ENCODE measurements around the gene CD160.

Gene CD160

DNA sequence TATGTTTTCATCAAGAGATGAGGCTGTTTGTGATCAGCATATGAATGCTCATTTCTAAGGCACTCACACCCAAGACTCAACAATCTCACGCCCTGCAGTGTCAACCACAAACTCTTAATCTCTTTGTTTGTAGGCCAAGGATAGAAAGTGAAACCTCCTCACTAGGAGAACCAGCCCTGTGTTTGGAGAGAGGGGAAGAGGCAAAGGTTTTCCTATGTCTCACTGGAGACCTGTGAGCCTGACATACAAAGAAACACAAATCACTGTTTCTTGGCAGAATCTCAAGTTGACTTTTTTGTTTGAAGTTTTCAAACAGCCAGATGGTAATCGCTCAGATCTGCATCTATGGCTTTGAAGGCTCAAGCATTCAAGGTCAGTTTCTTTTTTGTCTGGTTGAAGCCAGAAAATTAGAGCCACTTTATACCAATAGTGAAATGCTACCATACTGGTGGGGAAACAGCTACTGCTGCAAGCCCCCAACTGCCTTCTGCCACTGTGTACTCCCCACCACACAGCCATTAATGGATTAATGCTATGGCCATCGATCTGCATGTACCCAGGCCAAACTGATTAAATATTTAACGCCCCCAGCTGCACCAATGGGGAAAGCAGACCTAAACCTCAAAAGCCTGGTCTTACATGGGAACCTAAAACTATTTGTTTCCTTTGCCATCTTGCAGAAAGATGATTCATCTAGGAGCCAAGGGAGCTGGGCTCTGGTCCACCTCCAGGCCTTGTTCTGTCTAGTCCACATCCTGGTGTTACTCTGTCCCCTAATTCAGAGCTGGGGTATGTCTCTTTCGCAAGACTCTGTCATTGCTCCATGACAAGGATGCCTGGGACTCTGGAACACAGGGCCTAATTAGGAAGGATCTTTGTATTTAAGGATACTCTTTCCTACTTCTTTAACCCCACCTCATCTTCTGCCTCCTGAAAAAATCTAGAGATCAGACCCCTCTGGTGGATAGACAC, 28.4 kb upstream of the CD160 start:
- H3K4me3 ChIP-seq (ENCODE audit: low read depth, low read length), result no peak overlapping the region
- TF ChIP-seq, protein P1, sequence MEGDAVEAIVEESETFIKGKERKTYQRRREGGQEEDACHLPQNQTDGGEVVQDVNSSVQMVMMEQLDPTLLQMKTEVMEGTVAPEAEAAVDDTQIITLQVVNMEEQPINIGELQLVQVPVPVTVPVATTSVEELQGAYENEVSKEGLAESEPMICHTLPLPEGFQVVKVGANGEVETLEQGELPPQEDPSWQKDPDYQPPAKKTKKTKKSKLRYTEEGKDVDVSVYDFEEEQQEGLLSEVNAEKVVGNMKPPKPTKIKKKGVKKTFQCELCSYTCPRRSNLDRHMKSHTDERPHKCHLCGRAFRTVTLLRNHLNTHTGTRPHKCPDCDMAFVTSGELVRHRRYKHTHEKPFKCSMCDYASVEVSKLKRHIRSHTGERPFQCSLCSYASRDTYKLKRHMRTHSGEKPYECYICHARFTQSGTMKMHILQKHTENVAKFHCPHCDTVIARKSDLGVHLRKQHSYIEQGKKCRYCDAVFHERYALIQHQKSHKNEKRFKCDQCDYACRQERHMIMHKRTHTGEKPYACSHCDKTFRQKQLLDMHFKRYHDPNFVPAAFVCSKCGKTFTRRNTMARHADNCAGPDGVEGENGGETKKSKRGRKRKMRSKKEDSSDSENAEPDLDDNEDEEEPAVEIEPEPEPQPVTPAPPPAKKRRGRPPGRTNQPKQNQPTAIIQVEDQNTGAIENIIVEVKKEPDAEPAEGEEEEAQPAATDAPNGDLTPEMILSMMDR (IDR thresholded peaks at IDR 0.05; ENCODE audit: borderline replicate concordance, insufficient read depth, low read depth, low read length), result no peak

DNA sequence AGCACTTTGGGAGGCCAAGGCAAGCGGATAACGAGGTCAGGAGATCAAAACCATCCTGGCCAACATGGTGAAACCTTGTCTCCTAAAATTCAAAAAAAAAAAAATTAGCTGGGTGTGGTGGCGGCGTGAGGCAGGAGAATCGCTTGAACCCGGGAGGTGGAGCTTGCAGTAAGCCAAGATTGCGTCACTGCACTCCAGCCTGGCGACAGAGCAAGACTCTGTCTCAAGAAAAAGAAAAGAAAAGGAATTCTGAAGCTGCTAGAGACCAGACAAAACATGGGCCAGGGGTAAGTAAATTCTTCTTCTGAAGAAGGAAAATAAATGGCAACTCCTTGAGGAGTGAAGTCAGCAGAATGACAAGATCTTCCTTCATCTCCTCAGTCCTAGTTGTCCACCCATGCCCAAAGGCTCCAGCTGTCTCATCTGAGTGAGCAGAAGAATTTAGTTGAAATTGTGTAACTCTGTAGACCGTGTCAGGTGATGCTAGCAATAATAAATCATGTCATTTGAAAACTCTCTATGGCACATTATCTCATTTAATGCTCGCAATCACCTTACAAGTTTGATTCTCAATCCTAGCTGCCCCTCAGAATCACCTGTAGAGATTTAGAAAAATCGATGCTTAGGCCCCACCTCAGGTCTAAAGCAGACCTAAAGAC, 26.4 kb upstream of the CD160 start:
- no peak overlapping the region for H3K4me3 ChIP-seq (ENCODE audit: low read depth, low read length)

GRCh38 chr1:145695821-145696629, 23.3 kb upstream of the CD160 start:
- H3K4me3 ChIP-seq (ENCODE audit: low read depth, low read length), result no peak overlapping the region
- TF ChIP-seq, protein P1 (IDR thresholded peaks at IDR 0.05; ENCODE audit: borderline replicate concordance, insufficient read depth, low read depth, low read length), result no peak

More for the DNA sequence above, 26.4 kb upstream of the CD160 start:
- TF ChIP-seq, protein P1 (IDR thresholded peaks at IDR 0.05; ENCODE audit: borderline replicate concordance, insufficient read depth, low read depth, low read length), result no peak

GRCh38 chr1:145696630-145696960, 22.7 kb upstream of the CD160 start:
- TF ChIP-seq, protein P1 (IDR thresholded peaks at IDR 0.05; ENCODE audit: borderline replicate concordance, insufficient read depth, low read depth, low read length), result no peak
- H3K4me3 ChIP-seq (ENCODE audit: low read depth, low read length), result no peak overlapping the region

DNA sequence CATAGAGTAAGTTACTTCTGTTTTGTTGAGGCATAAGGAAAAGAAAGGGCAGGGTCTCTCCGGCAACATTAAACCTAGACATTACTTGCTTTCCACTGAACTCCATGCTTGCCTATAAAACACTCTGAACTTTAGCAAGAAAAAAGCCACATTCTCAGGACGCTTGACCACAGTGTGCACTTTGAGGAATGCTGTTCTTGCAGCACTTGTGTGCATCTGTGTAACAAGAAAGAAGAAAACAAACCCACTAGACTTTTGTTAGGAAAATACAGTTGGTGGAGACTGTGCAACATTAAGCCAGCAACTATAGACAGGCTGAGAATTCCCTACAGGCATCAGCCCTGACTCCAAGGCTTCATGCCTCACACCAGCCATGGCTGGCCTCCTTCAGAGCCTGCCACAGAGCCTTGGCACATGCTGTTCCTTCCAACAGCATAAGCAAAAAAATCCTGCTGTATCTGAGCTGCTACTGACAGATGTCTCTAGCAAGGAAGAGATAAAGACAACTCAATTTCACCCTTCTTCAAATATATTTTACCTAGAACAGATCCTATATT, 17.9 kb upstream of the CD160 start:
- H3K4me3 ChIP-seq (ENCODE audit: low read depth, low read length), result no peak overlapping the region
- TF ChIP-seq, protein P1 (IDR thresholded peaks at IDR 0.05; ENCODE audit: borderline replicate concordance, insufficient read depth, low read depth, low read length), result no peak

- TF ChIP-seq, protein P1 (IDR thresholded peaks at IDR 0.05; ENCODE audit: borderline replicate concordance, insufficient read depth, low read depth, low read length), result no peak
- H3K4me3 ChIP-seq (ENCODE audit: low read depth, low read length), result no peak overlapping the region
Measured at GRCh38 chr1:145702052-145702451, 17.2 kb upstream of the CD160 start.
